HepG2 (cell line): Measurements from ENCODE around the gene AHSA1. TPM values are rescaled to one million over a fixed set of nuclear protein-coding genes. Genes with fewer than 3 reads are reported as not detected.

ENCODE experiments used
- ADNP ChIP-seq: sonication (generic); formaldehyde crosslinking; IDR thresholded peaks from 2 replicates; pipeline ENCODE4 v1.4.0; 2020; ENCODE audit warnings: missing genetic modification reagents
- ARHGAP35 ChIP-seq: sonication (generic); formaldehyde crosslinking; IDR thresholded peaks from 2 replicates; pipeline ENCODE4 v1.9.0; 2022; ENCODE audit warnings: mild to moderate bottlenecking, inconsistent platforms, moderate library complexity, missing genetic modification reagents, borderline replicate concordance
- FOXK1 ChIP-seq: sonication (generic); formaldehyde crosslinking; IDR thresholded peaks from 2 replicates; pipeline ENCODE4 v1.4.0; 2020; ENCODE audit warnings: low read depth, missing genetic modification reagents, borderline replicate concordance
- LBX2 ChIP-seq: sonication (generic); formaldehyde crosslinking; IDR thresholded peaks from 2 replicates; pipeline ENCODE4 v1.5.0; 2020; ENCODE audit warnings: missing genetic modification reagents, mild to moderate bottlenecking, borderline replicate concordance
- MTF2 ChIP-seq: sonication (generic); formaldehyde crosslinking; IDR thresholded peaks from 2 replicates; pipeline ENCODE4 v1.5.0; 2020; ENCODE audit warnings: missing genetic modification reagents, borderline replicate concordance
- MYC ChIP-seq: sonication (generic); formaldehyde crosslinking; IDR thresholded peaks from 2 replicates; pipeline ENCODE4 v1.9.0; 2021; ENCODE audit warnings: missing genetic modification reagents, borderline replicate concordance
- NONO ChIP-seq, 2 experiments: fragments of 450-650 bp in 1 of 2; sonication (generic) in 1 of 2; formaldehyde crosslinking in 1 of 2; IDR thresholded peaks in 1 of 2; conservative IDR thresholded peaks in 1 of 2; 2 replicates each; pipeline versions ENCODE4 v1.6.1 to v1.8.0; 2017 to 2022; ENCODE audit warnings: mild to moderate bottlenecking in 1 of 2, missing genetic modification reagents in 1 of 2, moderate library complexity in 1 of 2
- PLSCR1 ChIP-seq: sonication (generic); formaldehyde crosslinking; IDR thresholded peaks from 2 replicates; pipeline ENCODE4 v1.5.0; 2020; ENCODE audit warnings: missing genetic modification reagents, mild to moderate bottlenecking, borderline replicate concordance
- POLR2A ChIP-seq, 2 experiments: IDR thresholded peaks; 2 replicates each; pipeline ENCODE4 v1.6.1; 2011; ENCODE audit warnings: low read depth in 2 of 2, low read length in 2 of 2, mild to moderate bottlenecking in 1 of 2, moderate library complexity in 1 of 2; ENCODE audit not compliant: insufficient read depth in 1 of 2
- SALL2 ChIP-seq: sonication (generic); formaldehyde crosslinking; IDR thresholded peaks from 2 replicates; pipeline ENCODE4 v1.8.1; 2023; ENCODE audit warnings: mild to moderate bottlenecking, missing genetic modification reagents, inconsistent platforms
- SMAD1 ChIP-seq: sonication (generic); formaldehyde crosslinking; IDR thresholded peaks from 2 replicates; pipeline ENCODE4 v1.4.0; 2020; ENCODE audit warnings: missing genetic modification reagents, low read depth, mild to moderate bottlenecking, borderline replicate concordance
- TARDBP ChIP-seq: sonication (generic); formaldehyde crosslinking; IDR thresholded peaks from 2 replicates; pipeline ENCODE4 v1.8.0; 2022; ENCODE audit warnings: mild to moderate bottlenecking, missing genetic modification reagents
- TOE1 ChIP-seq: sonication (generic); formaldehyde crosslinking; IDR thresholded peaks from 2 replicates; pipeline ENCODE4 v1.4.0; 2020; ENCODE audit warnings: mild to moderate bottlenecking, missing genetic modification reagents
- TP53 ChIP-seq: sonication (generic); formaldehyde crosslinking; conservative IDR thresholded peaks from 2 replicates; pipeline ENCODE4 v1.4.0; 2020; ENCODE audit warnings: missing genetic modification reagents
- ZBTB3 ChIP-seq: sonication (generic); formaldehyde crosslinking; IDR thresholded peaks from 2 replicates; pipeline ENCODE4 v1.4.0; 2020; ENCODE audit warnings: low read depth, mild to moderate bottlenecking, moderate library complexity, missing genetic modification reagents, borderline replicate concordance
- ZBTB7A ChIP-seq: sonication (generic); formaldehyde crosslinking; IDR thresholded peaks from 2 replicates; pipeline ENCODE4 v1.8.0; 2022; ENCODE audit warnings: mild to moderate bottlenecking, missing genetic modification reagents
- ZFP91 ChIP-seq: sonication (generic); formaldehyde crosslinking; IDR thresholded peaks from 2 replicates; pipeline ENCODE4 v1.9.0; 2022; ENCODE audit warnings: missing genetic modification reagents, mild to moderate bottlenecking, borderline replicate concordance
- ZFX ChIP-seq: sonication (generic); formaldehyde crosslinking; IDR thresholded peaks from 2 replicates; pipeline ENCODE4 v1.4.0; 2020; ENCODE audit warnings: mild to moderate bottlenecking, low read depth, missing genetic modification reagents, moderate library complexity
- ZNF256 ChIP-seq: sonication (generic); formaldehyde crosslinking; conservative IDR thresholded peaks from 2 replicates; pipeline ENCODE4 v1.4.0; 2020; ENCODE audit warnings: missing genetic modification reagents
- ZNF3 ChIP-seq: IDR thresholded peaks from 2 replicates; pipeline ENCODE4 v1.7.0; 2017; ENCODE audit warnings: inconsistent platforms
- ZNF326 ChIP-seq: sonication (generic); formaldehyde crosslinking; IDR thresholded peaks from 2 replicates; pipeline ENCODE4 v1.4.0; 2020; ENCODE audit warnings: missing genetic modification reagents, borderline replicate concordance
- ZNF350 ChIP-seq: sonication (generic); formaldehyde crosslinking; IDR thresholded peaks from 2 replicates; pipeline ENCODE4 v1.4.0; 2020; ENCODE audit warnings: mild to moderate bottlenecking, low read depth, missing genetic modification reagents, borderline replicate concordance
- ZNF362 ChIP-seq: sonication (generic); formaldehyde crosslinking; IDR thresholded peaks from 2 replicates; pipeline ENCODE4 v1.4.0; 2020; ENCODE audit warnings: missing genetic modification reagents, mild to moderate bottlenecking, borderline replicate concordance
- ZNF75D ChIP-seq: sonication (generic); formaldehyde crosslinking; IDR thresholded peaks from 2 replicates; pipeline ENCODE4 v1.8.1; 2023; ENCODE audit warnings: missing genetic modification reagents, mild to moderate bottlenecking, borderline replicate concordance
- ZNF883 ChIP-seq: sonication (generic); formaldehyde crosslinking; IDR thresholded peaks from 2 replicates; pipeline ENCODE4 v1.5.1; 2020; ENCODE audit warnings: mild to moderate bottlenecking, missing genetic modification reagents; ENCODE audit errors: not compliant biosample characterization
- ZSCAN22 ChIP-seq: sonication (generic); formaldehyde crosslinking; IDR thresholded peaks from 2 replicates; pipeline ENCODE4 v1.4.0; 2020; ENCODE audit warnings: mild to moderate bottlenecking, missing genetic modification reagents
- polyA plus RNA-seq, 8 experiments: library from polyadenylated mRNA; depleted of rRNA in 3 of 8; stranded (reverse) in 7 of 8; unstranded in 1 of 8; fragments of >200 nt; fragmentation: Illumina TruSeq in 4 of 8; extraction: Trizol in 4 of 8; gene quantifications; 2 replicates each; pipeline versions ENCODE4 v1.2.1 to v1.2.3, GENCODE V29; 2011 to 2016; ENCODE audit warnings: low read depth in 4 of 8, missing spikeins in 1 of 8, mixed read lengths in 1 of 8; ENCODE audit not compliant: insufficient read depth in 1 of 8
- total RNA-seq, 5 experiments: library from RNA; depleted of rRNA; stranded (reverse); fragments of >200 nt; fragmentation: Illumina TruSeq; extraction: Trizol; gene quantifications; 2 replicates each; pipeline ENCODE4 v1.2.3, GENCODE V29; 2016; ENCODE audit warnings: low read depth in 1 of 5

Gene AHSA1
- total and polyA plus RNA-seq, 2 of the 13 experiments (the other 11 are each of a cell fraction or from before 2014, with no cell fraction given), result 113 to 241 TPM

GRCh38 chr14:77458249-77458950 lies 507 bp downstream of the AHSA1 start (continued):
- TF ChIP-seq ZFP91 (CRISPR knock-in tag) (peak; percentile 67; the same call in 1 of the 2 replicates), ZNF362 (CRISPR knock-in tag) (no peak), ZFX (CRISPR knock-in tag) (peak; percentile 41), ZBTB3 (CRISPR knock-in tag) (no peak; the same call in 1 of the 2 replicates), POLR2A (IDR thresholded peaks at IDR 0.05; ENCODE audit: insufficient read depth in 1 of 2, low read depth in 2 of 2, low read length in 2 of 2) (no peak), NONO (IDR thresholded peaks at IDR 0.05) (no peak), NONO (CRISPR knock-in tag; conservative IDR thresholded peaks at IDR 0.05) (no peak), TARDBP (CRISPR knock-in tag) (no peak), MYC (CRISPR knock-in tag) (peak; percentile 76; the same call in 1 of the 2 replicates), ZNF256 (CRISPR knock-in tag) (0 out of 2 replicates have a peak, but pooled peaks have one; percentile 12), LBX2 (CRISPR knock-in tag) (no peak), ZNF75D (0 out of 2 replicates have a peak, but pooled peaks have one; percentile 5), ZNF883 (no peak), SMAD1 (CRISPR knock-in tag) (no peak), ZBTB7A (CRISPR knock-in tag) (0 out of 2 replicates have a peak, but pooled peaks have one; percentile 25), ZNF326 (no peak), TOE1 (no peak), ZSCAN22 (CRISPR knock-in tag) (0 out of 2 replicates have a peak, but pooled peaks have one; percentile 30), PLSCR1 (CRISPR knock-in tag) (no peak), ADNP (CRISPR knock-in tag) (no peak), TP53 (CRISPR knock-in tag) (0 out of 2 replicates have a peak, but pooled peaks have one; percentile 5), ARHGAP35 (CRISPR knock-in tag) (0 out of 2 replicates have a peak, but pooled peaks have one; percentile 14), SALL2 (CRISPR knock-in tag) (no peak), ZNF350 (CRISPR knock-in tag) (no peak), MTF2 (CRISPR knock-in tag) (no peak), ZNF3 (CRISPR knock-in tag) (no peak), FOXK1 (CRISPR knock-in tag) (no peak)
